ENCODE results near the gene C6orf52.

GRCh38 chr6:10633216-10633615, 61.2 kb downstream of the C6orf52 start:
- no peak for TF ChIP-seq HDGF (IDR thresholded peaks at IDR 0.05; ENCODE audit: borderline replicate concordance)
- TF ChIP-seq FOXM1 (IDR thresholded peaks at IDR 0.05; ENCODE audit: borderline replicate concordance): no peak

Data from HEK293T (cell line).